ENCODE measurements around the gene IGSF21. TPM values are rescaled to one million over a fixed set of nuclear protein-coding genes. Genes with fewer than 3 reads are reported as not detected.

Gene IGSF21
- total RNA-seq, 4 donors from 2014 or later = 4.7 to 10.2 (median 5.9) TPM

GRCh38 chr1:18282851-18283600 lies 175.4 kb downstream of the IGSF21 start:
- 28 to 30% methylated on average over 13 of the region's 13 CpGs for WGBS, 2 donors
- Histone ChIP-seq H3K27ac (no peak overlapping the region), H3K9me3 (no peaks in the 10 kb centered on the region), H3K36me3 (no peaks in the 10 kb centered on the region), H3K4me3 (no peak overlapping the region), H3K4me1 (no peaks in the 10 kb centered on the region), H3K27me3 (peaks cover 0 to 36% of the 10 kb centered on the region in 2 donors)
- no peak for DNase-seq (ENCODE audit: low spot score in 2 of 2)
- TF ChIP-seq EP300 (IDR thresholded peaks at IDR 0.05) (no peak), POLR2A (IDR thresholded peaks at IDR 0.05) (no peak)
- TF ChIP-seq, protein P1, sequence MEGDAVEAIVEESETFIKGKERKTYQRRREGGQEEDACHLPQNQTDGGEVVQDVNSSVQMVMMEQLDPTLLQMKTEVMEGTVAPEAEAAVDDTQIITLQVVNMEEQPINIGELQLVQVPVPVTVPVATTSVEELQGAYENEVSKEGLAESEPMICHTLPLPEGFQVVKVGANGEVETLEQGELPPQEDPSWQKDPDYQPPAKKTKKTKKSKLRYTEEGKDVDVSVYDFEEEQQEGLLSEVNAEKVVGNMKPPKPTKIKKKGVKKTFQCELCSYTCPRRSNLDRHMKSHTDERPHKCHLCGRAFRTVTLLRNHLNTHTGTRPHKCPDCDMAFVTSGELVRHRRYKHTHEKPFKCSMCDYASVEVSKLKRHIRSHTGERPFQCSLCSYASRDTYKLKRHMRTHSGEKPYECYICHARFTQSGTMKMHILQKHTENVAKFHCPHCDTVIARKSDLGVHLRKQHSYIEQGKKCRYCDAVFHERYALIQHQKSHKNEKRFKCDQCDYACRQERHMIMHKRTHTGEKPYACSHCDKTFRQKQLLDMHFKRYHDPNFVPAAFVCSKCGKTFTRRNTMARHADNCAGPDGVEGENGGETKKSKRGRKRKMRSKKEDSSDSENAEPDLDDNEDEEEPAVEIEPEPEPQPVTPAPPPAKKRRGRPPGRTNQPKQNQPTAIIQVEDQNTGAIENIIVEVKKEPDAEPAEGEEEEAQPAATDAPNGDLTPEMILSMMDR (IDR thresholded peaks at IDR 0.05) = no peak

DNA sequence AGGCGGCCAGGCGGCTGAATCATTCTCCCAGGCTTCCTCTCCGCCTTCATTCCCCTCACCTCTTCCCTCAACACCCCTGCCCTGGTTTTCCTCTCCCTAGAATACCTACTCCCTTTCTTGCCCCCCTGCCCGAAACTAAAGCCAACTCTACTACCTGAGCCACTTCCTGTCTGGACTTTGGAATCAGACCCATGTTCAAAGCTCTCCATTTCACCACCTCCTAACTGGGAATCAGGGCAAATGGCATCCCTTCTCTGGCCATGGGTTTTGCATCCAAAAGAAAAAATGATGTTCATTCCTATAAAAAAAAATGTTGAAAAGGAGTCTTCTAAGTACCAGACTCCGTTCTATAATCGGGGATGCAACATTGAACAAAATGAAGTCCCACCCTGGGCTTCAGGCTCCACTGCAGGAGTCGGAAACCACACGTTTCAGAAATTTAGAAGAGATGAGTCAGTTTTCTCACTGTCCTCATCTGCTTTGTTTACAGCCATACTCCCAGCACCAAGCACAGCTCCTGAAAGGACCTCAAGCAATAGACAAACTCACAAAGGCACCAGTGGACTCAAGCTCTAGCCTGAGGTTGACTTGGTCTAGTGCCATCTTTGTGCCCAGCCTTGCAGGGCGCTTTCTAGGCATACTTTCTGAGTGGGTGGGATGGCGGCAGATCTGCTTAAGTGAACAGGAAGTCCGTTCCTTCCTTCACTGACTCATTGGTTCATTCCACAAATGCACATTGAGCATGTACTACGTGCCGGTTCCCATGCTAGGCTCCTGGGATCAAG lies 176.2 kb downstream of the IGSF21 start:
- H3K36me3 ChIP-seq = no peaks in the 10 kb centered on the region
- 57 to 62% methylated on average over 12 to 13 of the region's 13 CpGs for WGBS, 2 donors
- H3K27ac ChIP-seq = no peak overlapping the region
- no peak for DNase-seq (ENCODE audit: low spot score in 2 of 2)
- TF ChIP-seq EP300 (IDR thresholded peaks at IDR 0.05) (no peak), POLR2A (IDR thresholded peaks at IDR 0.05) (no peak)
- TF ChIP-seq, protein P1 (IDR thresholded peaks at IDR 0.05) = no peak
- H3K4me3 ChIP-seq = no peak overlapping the region
- no peaks in the 10 kb centered on the region for H3K9me3 ChIP-seq
- H3K4me1 ChIP-seq = no peaks in the 10 kb centered on the region
- peaks cover 0 to 36% of the 10 kb centered on the region in 2 donors for H3K27me3 ChIP-seq

GRCh38 chr1:18284805-18285537 lies 177.4 kb downstream of the IGSF21 start:
- Histone ChIP-seq H3K27ac (no peak overlapping the region), H3K36me3 (no peaks in the 10 kb centered on the region), H3K27me3 (peaks cover 0 to 36% of the 10 kb centered on the region in 2 donors), H3K4me3 (no peak overlapping the region), H3K9me3 (no peaks in the 10 kb centered on the region), H3K4me1 (no peaks in the 10 kb centered on the region)
- TF ChIP-seq, protein P1 (IDR thresholded peaks at IDR 0.05) = no peak
- TF ChIP-seq POLR2A (IDR thresholded peaks at IDR 0.05) (no peak), EP300 (IDR thresholded peaks at IDR 0.05) (no peak)
- WGBS, 2 donors = 23 to 31% methylated on average over 11 of the region's 11 CpGs
- no peak for DNase-seq (ENCODE audit: low spot score in 2 of 2)

- 85 to 90% methylated on average over 7 of the region's 7 CpGs for WGBS, 2 donors
- Histone ChIP-seq H3K27ac (no peak overlapping the region), H3K36me3 (no peaks in the 10 kb centered on the region), H3K4me3 (no peak overlapping the region), H3K27me3 (peaks cover 0 to 36% of the 10 kb centered on the region in 2 donors), H3K4me1 (no peaks in the 10 kb centered on the region), H3K9me3 (no peaks in the 10 kb centered on the region)
- no peak for TF ChIP-seq POLR2A (IDR thresholded peaks at IDR 0.05)
- no peak for TF ChIP-seq EP300 (IDR thresholded peaks at IDR 0.05)
- TF ChIP-seq, protein P1 (IDR thresholded peaks at IDR 0.05) = no peak
- DNase-seq (ENCODE audit: low spot score in 2 of 2) = no peak
Measured at GRCh38 chr1:18285538-18285924, 177.9 kb downstream of the IGSF21 start.

All from tibial nerve (tissue), 4 donors.